ENCODE results near the gene MKI67.

MKI67 gene

GRCh38 chr10:128111696-128112095, 14.5 kb downstream of the MKI67 start:
- Histone ChIP-seq H4K20me1 (ENCODE audit: control insufficient read depth, insufficient read depth, low read depth, low read length) (0 out of 2 replicates have a peak, but pooled peaks cover 7% of the 10 kb centered on the region), H3K36me3 (ENCODE audit: control insufficient read depth, low read length) (peaks cover 100% of the 10 kb centered on the region), H3K9me2 (replicated peaks; ENCODE audit: control insufficient read depth, low read length) (no peaks in the 10 kb centered on the region), H3K4me3 (ENCODE audit: low read length) (no peak overlapping the region), H3F3A (ENCODE audit: control insufficient read depth, insufficient read depth) (no peaks in the 10 kb centered on the region), H3K27ac (ENCODE audit: low read depth, low read length) (no peak overlapping the region), H3K4me1 (ENCODE audit: control insufficient read depth, low read length) (no peaks in the 10 kb centered on the region), H3K79me2 (ENCODE audit: control insufficient read depth, low read length) (peaks cover 54% of the 10 kb centered on the region), H3K27me3 (ENCODE audit: control insufficient read depth, low read length) (no peaks in the 10 kb centered on the region), H3K4me2 (ENCODE audit: low read length) (no peak overlapping the region), H3K9me3 (ENCODE audit: control insufficient read depth, insufficient read depth, low read length) (no peaks in the 10 kb centered on the region)
- TF ChIP-seq EZH2phosphoT487 (IDR thresholded peaks at IDR 0.05; ENCODE audit: borderline replicate concordance, low read length) (no peak), CTCF (IDR thresholded peaks at IDR 0.05; ENCODE audit: low read depth, low read length, poor library complexity, severe bottlenecking) (no peak)

- H3K4me2 ChIP-seq (ENCODE audit: low read length) = no peak overlapping the region
- no peak overlapping the region for H3K27ac ChIP-seq (ENCODE audit: low read depth, low read length)
- no peaks in the 10 kb centered on the region for H3K9me2 ChIP-seq (replicated peaks; ENCODE audit: control insufficient read depth, low read length)
- no peaks in the 10 kb centered on the region for H3K27me3 ChIP-seq (ENCODE audit: control insufficient read depth, low read length)
- 0 out of 2 replicates have a peak, but pooled peaks cover 7% of the 10 kb centered on the region for H4K20me1 ChIP-seq (ENCODE audit: control insufficient read depth, insufficient read depth, low read depth, low read length)
- H3K79me2 ChIP-seq (ENCODE audit: control insufficient read depth, low read length) = peaks cover 43% of the 10 kb centered on the region
- no peaks in the 10 kb centered on the region for H3K9me3 ChIP-seq (ENCODE audit: control insufficient read depth, insufficient read depth, low read length)
- no peaks in the 10 kb centered on the region for H3F3A ChIP-seq (ENCODE audit: control insufficient read depth, insufficient read depth)
- no peaks in the 10 kb centered on the region for H3K4me1 ChIP-seq (ENCODE audit: control insufficient read depth, low read length)
- H3K36me3 ChIP-seq (ENCODE audit: control insufficient read depth, low read length) = peaks cover 100% of the 10 kb centered on the region
- TF ChIP-seq EZH2phosphoT487 (IDR thresholded peaks at IDR 0.05; ENCODE audit: borderline replicate concordance, low read length) (no peak), CTCF (IDR thresholded peaks at IDR 0.05; ENCODE audit: low read depth, low read length, poor library complexity, severe bottlenecking) (no peak)
- H3K4me3 ChIP-seq (ENCODE audit: low read length) = no peak overlapping the region
Observed at GRCh38 chr10:128110339-128110738, 15.9 kb downstream of the MKI67 start.

GRCh38 chr10:128109707-128110106, 16.5 kb downstream of the MKI67 start:
- Histone ChIP-seq H3K36me3 (ENCODE audit: control insufficient read depth, low read length) (peaks cover 100% of the 10 kb centered on the region), H3K27ac (ENCODE audit: low read depth, low read length) (no peak overlapping the region), H3K9me3 (ENCODE audit: control insufficient read depth, insufficient read depth, low read length) (no peaks in the 10 kb centered on the region), H3K79me2 (ENCODE audit: control insufficient read depth, low read length) (peaks cover 38% of the 10 kb centered on the region), H3K9me2 (replicated peaks; ENCODE audit: control insufficient read depth, low read length) (no peaks in the 10 kb centered on the region), H3K27me3 (ENCODE audit: control insufficient read depth, low read length) (no peaks in the 10 kb centered on the region), H3K4me2 (ENCODE audit: low read length) (no peak overlapping the region), H3K4me3 (ENCODE audit: low read length) (no peak overlapping the region), H4K20me1 (ENCODE audit: control insufficient read depth, insufficient read depth, low read depth, low read length) (0 out of 2 replicates have a peak, but pooled peaks cover 7% of the 10 kb centered on the region), H3F3A (ENCODE audit: control insufficient read depth, insufficient read depth) (no peaks in the 10 kb centered on the region), H3K4me1 (ENCODE audit: control insufficient read depth, low read length) (no peaks in the 10 kb centered on the region)
- TF ChIP-seq CTCF (IDR thresholded peaks at IDR 0.05; ENCODE audit: low read depth, low read length, poor library complexity, severe bottlenecking) (no peak), EZH2phosphoT487 (IDR thresholded peaks at IDR 0.05; ENCODE audit: borderline replicate concordance, low read length) (no peak)

Measured in DOHH2 (cell line).